Activated B cell treated with CpG ODN at 0.5 μM for 24 hours (primary cell): Measurements from ENCODE around the gene SCGB2A2. TPM values are rescaled to one million over a fixed set of nuclear protein-coding genes. Genes with fewer than 3 reads are reported as not detected.

Source experiments
- ATAC-seq: fragments of 200-7000 bp; cut with Tn5 transposase; one replicate; pipeline ENCODE4 v1.10.0; 2021; ENCODE audit warnings: low read depth, mild to moderate bottlenecking, moderate library complexity
- CTCF ChIA-PET: fragments of 350-600 bp; sonication (Branson Sonifier 250); formaldehyde crosslinking; loops from one replicate; lab custom pipeline; 2021; ENCODE audit warnings: antibody characterized with exemption; lab: Charles Lee
- POLR2A ChIA-PET: fragments of 350-600 bp; sonication (Branson Sonifier 250); formaldehyde crosslinking; loops from one replicate; lab custom pipeline; 2021; ENCODE audit warnings: antibody characterized with exemption; lab: Charles Lee
- DNase-seq: peaks from one replicate; pipeline ENCODE4 v3.0.0; 2022
- H3K27ac Mint-ChIP-seq: one replicate; pipeline ENCODE4 v1.8.0; 2020; ENCODE audit warnings: mixed read lengths
- H3K27me3 Mint-ChIP-seq: one replicate; pipeline ENCODE4 v1.8.0; 2021; ENCODE audit warnings: mixed read lengths
- H3K36me3 Mint-ChIP-seq: one replicate; pipeline ENCODE4 v1.8.0; 2021; ENCODE audit warnings: low read depth, mixed read lengths
- H3K4me1 Mint-ChIP-seq: one replicate; pipeline ENCODE4 v1.8.0; 2021; ENCODE audit warnings: mixed read lengths
- H3K4me3 Mint-ChIP-seq: one replicate; pipeline ENCODE4 v1.8.0; 2020; ENCODE audit warnings: mild to moderate bottlenecking, mixed read lengths
- H3K9me3 Mint-ChIP-seq: one replicate; pipeline ENCODE4 v1.8.0; 2020; ENCODE audit warnings: mixed read lengths
- intact Hi-C: fragments of 100-400 bp; cut with micrococcal nuclease; formaldehyde crosslinking; loops from one replicate; pipeline ENCODE4 v1.15.1; 2024
- total RNA-seq: library from RNA; stranded (reverse); gene quantifications from 2 replicates; pipeline ENCODE4 v1.2.3, GENCODE V29; 2022
- TF ChIP-seq, protein P1 (sequence below): fragments of 200-600 bp; IDR thresholded peaks from one replicate; pipeline ENCODE4 v1.8.0; 2022; ENCODE audit warnings: antibody characterized with exemption, mild to moderate bottlenecking

SCGB2A2 gene
- total RNA-seq, 1 donor from 2014 or later: not detected

DNA sequence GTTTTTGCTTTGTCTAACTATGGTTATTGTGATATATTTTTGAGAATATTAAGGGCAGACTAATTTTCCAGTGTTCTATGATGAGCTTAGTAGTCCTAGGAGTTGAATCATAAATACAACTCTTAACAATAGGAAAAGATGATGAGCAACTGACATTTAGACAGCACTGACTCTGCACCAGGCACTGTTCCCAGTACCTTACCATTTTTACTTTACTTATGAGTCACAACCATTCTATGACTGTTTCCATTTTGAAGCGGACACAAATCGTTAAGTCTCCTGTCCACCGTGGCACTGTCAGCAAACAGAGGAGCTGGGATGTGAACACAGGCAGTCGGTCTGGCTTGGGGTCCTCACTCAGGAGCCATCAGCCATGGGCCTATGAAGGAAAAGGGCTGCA is 3.4 kb upstream of the SCGB2A2 start:
- Mint-ChIP-seq H3K4me1 (no peaks in the 10 kb centered on the region), H3K4me3 (no peak overlapping the region), H3K36me3 (no peaks in the 10 kb centered on the region), H3K27ac (no peak overlapping the region), H3K27me3 (peaks cover 15% of the 10 kb centered on the region), H3K9me3 (no peaks in the 10 kb centered on the region)
- TF ChIP-seq, protein P1, sequence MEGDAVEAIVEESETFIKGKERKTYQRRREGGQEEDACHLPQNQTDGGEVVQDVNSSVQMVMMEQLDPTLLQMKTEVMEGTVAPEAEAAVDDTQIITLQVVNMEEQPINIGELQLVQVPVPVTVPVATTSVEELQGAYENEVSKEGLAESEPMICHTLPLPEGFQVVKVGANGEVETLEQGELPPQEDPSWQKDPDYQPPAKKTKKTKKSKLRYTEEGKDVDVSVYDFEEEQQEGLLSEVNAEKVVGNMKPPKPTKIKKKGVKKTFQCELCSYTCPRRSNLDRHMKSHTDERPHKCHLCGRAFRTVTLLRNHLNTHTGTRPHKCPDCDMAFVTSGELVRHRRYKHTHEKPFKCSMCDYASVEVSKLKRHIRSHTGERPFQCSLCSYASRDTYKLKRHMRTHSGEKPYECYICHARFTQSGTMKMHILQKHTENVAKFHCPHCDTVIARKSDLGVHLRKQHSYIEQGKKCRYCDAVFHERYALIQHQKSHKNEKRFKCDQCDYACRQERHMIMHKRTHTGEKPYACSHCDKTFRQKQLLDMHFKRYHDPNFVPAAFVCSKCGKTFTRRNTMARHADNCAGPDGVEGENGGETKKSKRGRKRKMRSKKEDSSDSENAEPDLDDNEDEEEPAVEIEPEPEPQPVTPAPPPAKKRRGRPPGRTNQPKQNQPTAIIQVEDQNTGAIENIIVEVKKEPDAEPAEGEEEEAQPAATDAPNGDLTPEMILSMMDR: no peak
- CTCF ChIA-PET: no interaction called here
- ATAC-seq (no peak), DNase-seq (no peak)
- intact Hi-C loops: no loop called here
- POLR2A ChIA-PET: interaction anchor here (0.5 kb wide), 1 partner anchor 461 kb away, joined by 4 read pairs; no protein-coding TSS in a partner anchor

DNA sequence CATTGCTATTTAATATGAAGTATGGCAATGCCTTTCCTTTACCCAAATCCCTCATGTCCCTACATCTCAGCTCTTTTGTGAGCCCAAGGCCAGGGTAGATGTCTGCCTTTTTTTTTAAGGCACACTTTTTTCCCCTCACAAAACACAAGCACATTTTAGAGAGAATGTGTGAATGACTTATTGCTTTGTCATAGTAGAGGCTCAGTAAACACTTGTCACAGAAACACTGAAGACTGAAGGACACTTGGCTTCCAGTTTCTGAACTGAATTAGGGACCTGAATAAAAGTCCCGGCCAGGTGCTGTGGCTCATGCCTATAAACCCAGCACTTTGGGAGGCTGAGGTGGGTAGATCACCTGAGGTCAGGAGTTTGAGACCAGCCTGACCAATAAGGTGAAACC is 2.9 kb upstream of the SCGB2A2 start:
- H3K36me3 Mint-ChIP-seq: no peaks in the 10 kb centered on the region
- H3K4me3 Mint-ChIP-seq: no peak overlapping the region
- no peak for ATAC-seq
- H3K4me1 Mint-ChIP-seq: no peaks in the 10 kb centered on the region
- H3K9me3 Mint-ChIP-seq: no peaks in the 10 kb centered on the region
- peaks cover 17% of the 10 kb centered on the region for H3K27me3 Mint-ChIP-seq
- no peak overlapping the region for H3K27ac Mint-ChIP-seq
- intact Hi-C loops: no loop called here
- no peak for DNase-seq
- ChIA-PET POLR2A (no interaction called here), CTCF (no interaction called here)
- TF ChIP-seq, protein P1: no peak

DNA sequence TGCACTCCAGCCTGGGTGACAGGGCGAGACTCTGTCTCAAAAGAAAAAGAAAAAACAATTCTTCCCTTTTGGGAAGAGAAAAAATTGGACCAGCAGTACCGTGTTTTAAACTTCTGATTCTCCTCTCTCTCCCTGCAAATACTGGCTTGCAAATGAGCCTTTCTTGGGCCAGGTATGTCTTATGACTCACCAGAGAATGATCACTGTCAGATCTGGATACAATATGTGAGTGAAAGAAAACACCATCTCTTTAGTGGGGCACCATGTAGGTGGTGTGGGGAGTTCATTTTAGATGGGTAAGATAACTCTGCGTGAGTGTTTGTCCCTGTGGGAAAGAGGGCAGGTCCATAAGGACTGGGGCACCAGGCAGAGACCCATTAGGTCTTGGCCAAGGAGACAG is 2.4 kb upstream of the SCGB2A2 start:
- H3K9me3 Mint-ChIP-seq: no peaks in the 10 kb centered on the region
- ATAC-seq: no peak

DNA sequence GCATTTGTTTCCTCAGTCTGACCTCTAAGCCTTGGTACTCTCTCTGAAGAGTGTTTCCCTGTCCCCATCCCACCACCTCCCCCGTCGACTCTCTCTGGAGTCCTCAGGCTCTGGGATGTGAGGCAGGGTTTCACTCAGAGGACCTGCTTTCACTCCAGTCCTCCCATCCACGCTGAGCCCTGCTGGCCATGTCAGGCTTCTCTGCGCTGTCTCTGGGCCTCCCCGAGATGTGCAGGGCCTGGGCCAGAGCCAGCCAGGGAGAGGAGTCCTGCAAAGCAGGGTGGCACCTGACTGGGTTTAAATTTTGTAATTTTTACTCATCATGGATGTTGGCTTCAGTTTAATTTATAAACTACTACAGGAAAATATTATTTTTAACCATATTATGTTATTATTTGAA is 3.3 kb downstream of the SCGB2A2 start:
- peaks cover 11% of the 10 kb centered on the region for H3K27me3 Mint-ChIP-seq
- H3K27ac Mint-ChIP-seq: no peak overlapping the region
- no peaks in the 10 kb centered on the region for H3K9me3 Mint-ChIP-seq
- ChIA-PET POLR2A (no interaction called here), CTCF (no interaction called here)
- no peak overlapping the region for H3K4me3 Mint-ChIP-seq
- no peaks in the 10 kb centered on the region for H3K4me1 Mint-ChIP-seq
- DNase-seq: no peak
- intact Hi-C loops: no loop called here
- ATAC-seq: no peak
- H3K36me3 Mint-ChIP-seq: no peaks in the 10 kb centered on the region
- TF ChIP-seq, protein P1: no peak

More for the DNA sequence above, 2.4 kb upstream of the SCGB2A2 start:
- Mint-ChIP-seq H3K36me3 (no peaks in the 10 kb centered on the region), H3K4me3 (no peak overlapping the region), H3K27me3 (peaks cover 17% of the 10 kb centered on the region), H3K4me1 (no peaks in the 10 kb centered on the region), H3K27ac (no peak overlapping the region)
- intact Hi-C loops: no loop called here
- DNase-seq: no peak
- POLR2A ChIA-PET: no interaction called here
- TF ChIP-seq, protein P1: no peak
- CTCF ChIA-PET: no interaction called here

DNA sequence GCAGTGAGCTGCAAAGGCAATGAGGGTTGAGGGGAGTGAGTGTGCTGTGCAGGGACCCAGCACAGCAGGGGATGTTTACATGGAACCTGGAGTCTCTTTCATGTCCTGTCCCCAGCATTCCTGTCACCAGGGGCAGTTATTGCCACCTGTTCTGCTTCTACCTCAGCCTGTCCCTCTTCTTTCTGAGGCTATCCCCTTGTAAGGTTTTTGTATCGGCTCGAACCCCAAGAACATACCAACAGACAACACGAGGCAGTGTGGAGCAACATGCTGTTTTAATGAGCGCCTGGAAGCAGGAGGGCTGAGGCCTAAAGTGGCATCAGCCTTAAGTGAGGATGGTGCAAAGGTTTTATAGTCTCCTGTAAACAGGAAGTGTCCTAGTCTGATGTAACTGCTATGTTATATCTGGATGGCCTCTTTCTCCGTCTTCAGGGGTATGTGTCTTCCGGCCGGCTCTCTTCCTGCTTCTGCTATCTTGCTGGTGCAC is 3.9 kb downstream of the SCGB2A2 start:
- intact Hi-C loops: no loop called here
- H3K36me3 Mint-ChIP-seq: no peaks in the 10 kb centered on the region

More for the DNA sequence above, 3.9 kb downstream of the SCGB2A2 start:
- no peak overlapping the region for H3K4me3 Mint-ChIP-seq
- ATAC-seq (no peak), DNase-seq (no peak)
- TF ChIP-seq, protein P1: no peak
- CTCF ChIA-PET: no interaction called here
- H3K27me3 Mint-ChIP-seq: peaks cover 11% of the 10 kb centered on the region
- no peaks in the 10 kb centered on the region for H3K4me1 Mint-ChIP-seq
- no peak overlapping the region for H3K27ac Mint-ChIP-seq
- POLR2A ChIA-PET: no interaction called here
- no peaks in the 10 kb centered on the region for H3K9me3 Mint-ChIP-seq
